MM.1S (cell line): ENCODE results near the gene NOD1.

Experiments used
- DNase-seq: peaks from one replicate; pipeline ENCODE4 v3.0.0-alpha.2; 2015
- H2AFZ ChIP-seq: fragments of 300-600 bp; sonication (generic); 2 replicates; pipeline ENCODE4 v1.6.0; 2016; ENCODE audit warnings: antibody characterized with exemption, low read length
- H3F3A ChIP-seq: fragments of 300-600 bp; sonication (generic); 2 replicates; pipeline ENCODE4 v1.6.1; 2016; ENCODE audit warnings: mild to moderate bottlenecking, antibody characterized with exemption, low read length, moderate library complexity, mixed read lengths; ENCODE audit not compliant: insufficient read depth
- H3K27ac ChIP-seq: fragments of 300-600 bp; sonication (generic); 2 replicates; pipeline ENCODE4 v1.5.1; 2016; ENCODE audit warnings: mild to moderate bottlenecking, low read length
- H3K27me3 ChIP-seq: fragments of 300-600 bp; sonication (generic); replicated peaks from 2 replicates; pipeline ENCODE4 v1.6.0; 2016; ENCODE audit warnings: low read length; ENCODE audit not compliant: insufficient read depth
- H3K36me3 ChIP-seq: fragments of 300-600 bp; sonication (generic); replicated peaks from 2 replicates; pipeline ENCODE4 v1.6.1; 2016; ENCODE audit warnings: mild to moderate bottlenecking, low read length, mixed read lengths; ENCODE audit not compliant: insufficient read depth
- H3K4me1 ChIP-seq: fragments of 300-600 bp; sonication (generic); 2 replicates; pipeline ENCODE4 v1.6.1; 2016; ENCODE audit warnings: low read length, mixed read lengths
- H3K4me2 ChIP-seq: fragments of 300-600 bp; sonication (generic); 2 replicates; pipeline ENCODE4 v1.6.0; 2016; ENCODE audit warnings: low read depth, low read length
- H3K4me3 ChIP-seq: fragments of 300-600 bp; sonication (generic); 2 replicates; pipeline ENCODE4 v1.5.1; 2016; ENCODE audit warnings: low read length, mixed read lengths
- H3K79me2 ChIP-seq: fragments of 300-600 bp; sonication (generic); 2 replicates; pipeline ENCODE4 v1.6.1; 2016; ENCODE audit warnings: mixed run types, low read length, mixed read lengths
- H3K9ac ChIP-seq: fragments of 300-600 bp; sonication (generic); 2 replicates; pipeline ENCODE4 v1.6.1; 2016; ENCODE audit warnings: low read length, mixed read lengths
- H3K9me2 ChIP-seq: fragments of 300-600 bp; sonication (generic); replicated peaks from 2 replicates; pipeline ENCODE4 v1.6.1; 2016; ENCODE audit warnings: mild to moderate bottlenecking, low read length, mixed read lengths; ENCODE audit not compliant: insufficient read depth
- H3K9me3 ChIP-seq: fragments of 300-600 bp; sonication (generic); replicated peaks from 2 replicates; pipeline ENCODE4 v1.6.1; 2016; ENCODE audit warnings: mild to moderate bottlenecking, low read length, mixed read lengths; ENCODE audit not compliant: insufficient read depth
- H4K20me1 ChIP-seq: fragments of 300-600 bp; sonication (generic); 2 replicates; pipeline ENCODE4 v1.6.1; 2016; ENCODE audit warnings: mild to moderate bottlenecking, low read length, moderate library complexity, mixed read lengths; ENCODE audit not compliant: insufficient read depth
- CTCF ChIP-seq: fragments of 300-600 bp; sonication (generic); IDR thresholded peaks from 2 replicates; pipeline ENCODE4 v1.5.1; 2016; ENCODE audit warnings: antibody characterized with exemption, low read length, mixed read lengths
- EZH2 ChIP-seq: fragments of 300-600 bp; sonication (generic); optimal IDR thresholded peaks from 2 replicates; pipeline ENCODE3; 2017; ENCODE audit warnings: low read depth, mild to moderate bottlenecking, antibody characterized with exemption, low read length, mixed read lengths
- EZH2phosphoT487 ChIP-seq: fragments of 300-600 bp; sonication (generic); IDR thresholded peaks from 2 replicates; pipeline ENCODE4 v1.6.1; 2018; ENCODE audit warnings: antibody characterized with exemption, low read length

NOD1 gene

GRCh38 chr7:30380294-30380693, 98.3 kb downstream of the NOD1 start:
- Histone ChIP-seq H3F3A (no peaks in the 10 kb centered on the region), H3K9me2 (no peaks in the 10 kb centered on the region), H3K4me3 (no peak overlapping the region)

GRCh38 chr7:30379741-30380140, 98.8 kb downstream of the NOD1 start:
- H3K27me3 ChIP-seq: no peaks in the 10 kb centered on the region
- no peaks in the 10 kb centered on the region for H3K4me1 ChIP-seq
- no peak overlapping the region for H2AFZ ChIP-seq
- no peak overlapping the region for H3K27ac ChIP-seq
- DNase-seq: no peak
- no peaks in the 10 kb centered on the region for H3K9me3 ChIP-seq
- H3F3A ChIP-seq: no peaks in the 10 kb centered on the region
- H3K9ac ChIP-seq: no peak overlapping the region
- H3K4me3 ChIP-seq: no peak overlapping the region
- no peak for TF ChIP-seq CTCF
- no peak overlapping the region for H3K4me2 ChIP-seq
- no peaks in the 10 kb centered on the region for H3K79me2 ChIP-seq
- H3K36me3 ChIP-seq: no peaks in the 10 kb centered on the region
- H4K20me1 ChIP-seq: no peaks in the 10 kb centered on the region
- no peaks in the 10 kb centered on the region for H3K9me2 ChIP-seq

More at GRCh38 chr7:30380294-30380693, 98.3 kb downstream of the NOD1 start:
- Histone ChIP-seq H3K79me2 (no peaks in the 10 kb centered on the region), H3K27me3 (no peaks in the 10 kb centered on the region), H3K4me2 (no peak overlapping the region), H4K20me1 (no peaks in the 10 kb centered on the region), H3K36me3 (no peaks in the 10 kb centered on the region), H3K27ac (no peak overlapping the region), H2AFZ (no peak overlapping the region), H3K9ac (no peak overlapping the region), H3K9me3 (no peaks in the 10 kb centered on the region), H3K4me1 (no peaks in the 10 kb centered on the region)
- TF ChIP-seq EZH2phosphoT487 (no peak), CTCF (no peak), EZH2 (no peak)
- no peak for DNase-seq

GRCh38 chr7:30379131-30379530, 99.5 kb downstream of the NOD1 start:
- Histone ChIP-seq H3K27ac (no peak overlapping the region), H4K20me1 (no peaks in the 10 kb centered on the region), H3K9me2 (no peaks in the 10 kb centered on the region), H3K9ac (no peak overlapping the region), H3K4me3 (no peak overlapping the region), H3K36me3 (no peaks in the 10 kb centered on the region), H3F3A (no peaks in the 10 kb centered on the region), H2AFZ (no peak overlapping the region), H3K9me3 (no peaks in the 10 kb centered on the region), H3K27me3 (no peaks in the 10 kb centered on the region), H3K4me2 (no peak overlapping the region), H3K79me2 (no peaks in the 10 kb centered on the region), H3K4me1 (no peaks in the 10 kb centered on the region)
- TF ChIP-seq EZH2phosphoT487 (no peak), CTCF (no peak), EZH2 (no peak)
- DNase-seq: no peak

GRCh38 chr7:30378275-30378674, 100.3 kb downstream of the NOD1 start:
- no peak for TF ChIP-seq EZH2
- no peak for TF ChIP-seq EZH2phosphoT487
- no peak for TF ChIP-seq CTCF
- no peaks in the 10 kb centered on the region for H3K9me3 ChIP-seq
- H3K4me1 ChIP-seq: no peaks in the 10 kb centered on the region
- H3K79me2 ChIP-seq: no peaks in the 10 kb centered on the region
- no peaks in the 10 kb centered on the region for H3F3A ChIP-seq
- no peak overlapping the region for H3K27ac ChIP-seq
- no peak overlapping the region for H2AFZ ChIP-seq
- no peaks in the 10 kb centered on the region for H3K27me3 ChIP-seq
- H3K36me3 ChIP-seq: no peaks in the 10 kb centered on the region
- no peak overlapping the region for H3K4me3 ChIP-seq
- no peak for DNase-seq
- H3K9ac ChIP-seq: no peak overlapping the region
- no peak overlapping the region for H3K4me2 ChIP-seq
- no peaks in the 10 kb centered on the region for H3K9me2 ChIP-seq
- no peaks in the 10 kb centered on the region for H4K20me1 ChIP-seq
